Testis (tissue), 3 donors: ENCODE measurements around the gene PROZ. TPM values are rescaled to one million over a fixed set of nuclear protein-coding genes. Genes with fewer than 3 reads are reported as not detected.

Experiments
- DNase-seq: peaks from one replicate; pipeline ENCODE4 v3.0.0-alpha.2; 2019
- H3K27ac ChIP-seq, 2 donors: fragments of 200-600 bp; sonication (generic); one replicate each; pipeline ENCODE4 v1.5.1; 2019
- H3K27me3 ChIP-seq: fragments of 200-600 bp; sonication (generic); one replicate; pipeline ENCODE4 v1.5.1; 2019
- H3K36me3 ChIP-seq: fragments of 200-600 bp; sonication (generic); one replicate; pipeline ENCODE4 v1.5.1; 2017; ENCODE audit warnings: low read depth; ENCODE audit errors: missing control alignments
- H3K4me1 ChIP-seq: fragments of 200-600 bp; sonication (generic); one replicate; pipeline ENCODE4 v1.5.1; 2019
- H3K4me3 ChIP-seq, 2 donors: fragments of 200-600 bp; sonication (generic); one replicate each; pipeline ENCODE4 v1.5.1; 2017 to 2019
- H3K9me3 ChIP-seq: fragments of 200-600 bp; sonication (generic); one replicate; pipeline ENCODE4 v1.5.1; 2017
- POLR2A ChIP-seq: fragments of 450-650 bp; IDR thresholded peaks from one replicate; pipeline ENCODE4 v1.6.1; 2017; ENCODE audit warnings: antibody characterized with exemption, mild to moderate bottlenecking, moderate library complexity
- WGBS, 2 donors: methylation state at CpG; one replicate each; pipeline ENCODE4 v1.1.5; 2018; 5-methylcytosine and 5-hydroxymethylcytosine counted together
- intact Hi-C: fragments of 100-400 bp; cut with DNase I; formaldehyde crosslinking; loops from one replicate; pipeline ENCODE4 v1.15.1; 2023; ENCODE audit warnings: low total_unique reads
- polyA plus RNA-seq: library from polyadenylated mRNA; stranded (reverse); fragments of 350-450 nt; fragmentation: Illumina TruSeq; extraction: RNeasy Lipid Tissue Mini Kit (QIAGEN cat#74804); gene quantifications from one replicate; pipeline ENCODE4 v1.2.3, GENCODE V29; 2014; ENCODE audit warnings: low read depth, low replicate concordance; ENCODE audit not compliant: insufficient read depth
- total RNA-seq, 2 donors: library from RNA; depleted of rRNA; stranded (reverse); fragments of >200 nt; gene quantifications; one replicate each; pipeline ENCODE4 v1.2.3, GENCODE V29; 2016
- TF ChIP-seq, protein P1 (sequence below), 3 experiments: fragments of 450-650 bp in 2 of 3; fragments of 200-600 bp in 1 of 3; sonication (generic) in 1 of 3; IDR thresholded peaks; one replicate each; pipeline ENCODE4 v1.5.1; 2016 to 2019; ENCODE audit warnings: antibody characterized with exemption in 3 of 3, mild to moderate bottlenecking in 2 of 3, moderate library complexity in 1 of 3

The PROZ gene
- total and polyA plus RNA-seq, 3 donors from 2014 or later, result 0.42 to 0.81 (median 0.63) TPM

DNA sequence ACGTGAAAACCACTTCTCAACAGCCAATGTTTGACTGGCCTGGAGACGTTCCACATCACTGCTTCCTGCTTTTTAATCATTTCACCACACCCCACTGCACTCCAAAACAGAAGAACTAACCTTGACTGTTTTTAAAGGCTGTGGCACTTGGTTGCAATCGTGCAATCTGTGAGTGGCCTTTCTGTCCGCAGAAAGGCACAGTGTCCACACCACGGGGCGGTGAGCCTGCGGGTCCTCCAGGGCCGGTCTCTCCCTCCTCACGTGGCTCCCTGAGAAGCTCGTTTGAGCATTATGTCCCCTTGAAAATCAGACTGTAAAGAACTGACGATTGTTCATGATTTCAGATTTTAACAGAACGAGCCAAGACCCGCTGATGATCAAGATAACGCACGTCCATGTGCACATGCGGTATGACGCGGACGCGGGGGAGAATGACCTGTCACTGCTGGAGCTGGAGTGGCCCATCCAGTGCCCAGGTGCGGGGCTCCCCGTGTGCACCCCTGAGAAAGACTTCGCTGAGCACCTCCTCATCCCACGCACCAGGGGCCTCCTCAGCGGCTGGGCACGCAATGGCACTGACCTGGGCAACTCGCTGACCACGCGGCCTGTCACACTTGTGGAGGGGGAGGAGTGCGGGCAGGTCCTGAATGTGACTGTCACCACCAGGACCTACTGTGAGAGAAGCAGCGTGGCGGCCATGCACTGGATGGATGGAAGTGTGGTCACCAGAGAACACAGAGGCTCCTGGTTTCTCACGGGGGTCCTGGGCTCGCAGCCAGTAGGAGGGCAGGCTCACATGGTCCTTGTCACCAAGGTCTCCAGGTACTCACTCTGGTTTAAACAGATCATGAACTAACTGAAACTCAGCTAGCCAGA lies 13.0 kb downstream of the PROZ start:
- H3K36me3 ChIP-seq, result no peaks in the 10 kb centered on the region
- H3K9me3 ChIP-seq, result no peaks in the 10 kb centered on the region
- no peaks in the 10 kb centered on the region for H3K27me3 ChIP-seq
- DNase-seq, result no peak
- no peak overlapping the region for H3K4me3 ChIP-seq
- H3K27ac ChIP-seq, result no peak overlapping the region
- 92 to 94% methylated on average over 27 to 34 of the region's 34 CpGs for WGBS, 2 donors
- H3K4me1 ChIP-seq, result no peaks in the 10 kb centered on the region
- intact Hi-C loops, result no loop called here
- no peak for TF ChIP-seq POLR2A

DNA sequence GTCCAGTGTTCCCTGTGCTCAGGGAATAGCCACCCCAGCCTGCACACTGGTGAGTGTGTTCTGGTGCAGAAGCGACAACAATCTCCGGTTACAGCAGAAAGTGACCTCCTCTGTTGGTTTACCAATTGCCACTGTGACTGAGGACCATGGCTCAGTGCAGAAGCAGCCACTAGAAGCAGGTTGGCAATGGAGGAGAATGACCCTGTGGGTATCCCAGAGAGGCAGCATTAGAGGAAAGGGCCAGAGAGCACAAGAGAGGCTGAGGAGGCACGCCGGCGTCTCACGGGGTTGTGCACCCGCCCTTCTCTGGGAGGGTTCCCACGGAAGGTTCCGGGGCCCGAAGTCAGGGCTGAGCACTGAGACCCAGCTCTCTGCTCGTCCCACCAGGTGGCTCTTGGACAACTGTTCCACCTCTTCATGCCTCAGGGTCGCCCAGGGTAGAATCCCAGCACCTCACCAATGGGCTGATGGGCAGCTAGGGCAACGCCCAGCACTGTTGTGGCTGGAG lies 14.0 kb downstream of the PROZ start:
- Histone ChIP-seq H3K36me3 (no peaks in the 10 kb centered on the region), H3K27ac (no peak overlapping the region), H3K9me3 (no peaks in the 10 kb centered on the region), H3K4me1 (no peaks in the 10 kb centered on the region), H3K27me3 (no peaks in the 10 kb centered on the region), H3K4me3 (no peak overlapping the region)
- WGBS, 2 donors, result 93 to 95% methylated on average over 10 to 13 of the region's 13 CpGs
- no peak for DNase-seq
- intact Hi-C loops, result no loop called here
- no peak for TF ChIP-seq POLR2A
- TF ChIP-seq, protein P1, sequence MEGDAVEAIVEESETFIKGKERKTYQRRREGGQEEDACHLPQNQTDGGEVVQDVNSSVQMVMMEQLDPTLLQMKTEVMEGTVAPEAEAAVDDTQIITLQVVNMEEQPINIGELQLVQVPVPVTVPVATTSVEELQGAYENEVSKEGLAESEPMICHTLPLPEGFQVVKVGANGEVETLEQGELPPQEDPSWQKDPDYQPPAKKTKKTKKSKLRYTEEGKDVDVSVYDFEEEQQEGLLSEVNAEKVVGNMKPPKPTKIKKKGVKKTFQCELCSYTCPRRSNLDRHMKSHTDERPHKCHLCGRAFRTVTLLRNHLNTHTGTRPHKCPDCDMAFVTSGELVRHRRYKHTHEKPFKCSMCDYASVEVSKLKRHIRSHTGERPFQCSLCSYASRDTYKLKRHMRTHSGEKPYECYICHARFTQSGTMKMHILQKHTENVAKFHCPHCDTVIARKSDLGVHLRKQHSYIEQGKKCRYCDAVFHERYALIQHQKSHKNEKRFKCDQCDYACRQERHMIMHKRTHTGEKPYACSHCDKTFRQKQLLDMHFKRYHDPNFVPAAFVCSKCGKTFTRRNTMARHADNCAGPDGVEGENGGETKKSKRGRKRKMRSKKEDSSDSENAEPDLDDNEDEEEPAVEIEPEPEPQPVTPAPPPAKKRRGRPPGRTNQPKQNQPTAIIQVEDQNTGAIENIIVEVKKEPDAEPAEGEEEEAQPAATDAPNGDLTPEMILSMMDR (IDR thresholded peaks at IDR 0.05), result no peak

DNA sequence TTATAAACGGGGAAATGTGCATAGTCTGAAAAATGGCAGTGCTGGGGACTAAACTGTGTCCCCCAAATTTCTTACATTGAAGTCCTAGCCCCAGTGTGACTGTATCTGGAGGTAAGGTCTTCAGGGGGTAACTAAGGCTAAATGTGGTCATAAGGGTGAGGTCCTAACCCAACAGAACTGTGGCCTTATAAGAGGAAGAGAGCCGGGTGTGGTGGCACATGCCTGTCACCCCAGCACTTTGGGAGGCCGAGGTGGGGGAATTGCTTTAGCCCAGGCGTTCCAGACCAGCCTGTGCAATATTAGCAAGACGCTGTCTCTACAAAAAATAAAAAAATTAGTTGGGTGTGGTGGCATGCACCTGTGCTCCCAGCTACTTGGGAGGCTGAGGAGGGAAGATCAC lies 17.8 kb downstream of the PROZ start:
- Histone ChIP-seq H3K9me3 (no peaks in the 10 kb centered on the region), H3K27ac (no peak overlapping the region), H3K36me3 (no peaks in the 10 kb centered on the region), H3K4me3 (no peak overlapping the region), H3K27me3 (no peaks in the 10 kb centered on the region), H3K4me1 (peaks cover 3% of the 10 kb centered on the region)
- WGBS, 2 donors, result 77 to 91% methylated on average over 4 to 5 of the region's 5 CpGs
- intact Hi-C loops, result no loop called here
- no peak for TF ChIP-seq POLR2A
- TF ChIP-seq, protein P1 (IDR thresholded peaks at IDR 0.05), result no peak
- no peak for DNase-seq

DNA sequence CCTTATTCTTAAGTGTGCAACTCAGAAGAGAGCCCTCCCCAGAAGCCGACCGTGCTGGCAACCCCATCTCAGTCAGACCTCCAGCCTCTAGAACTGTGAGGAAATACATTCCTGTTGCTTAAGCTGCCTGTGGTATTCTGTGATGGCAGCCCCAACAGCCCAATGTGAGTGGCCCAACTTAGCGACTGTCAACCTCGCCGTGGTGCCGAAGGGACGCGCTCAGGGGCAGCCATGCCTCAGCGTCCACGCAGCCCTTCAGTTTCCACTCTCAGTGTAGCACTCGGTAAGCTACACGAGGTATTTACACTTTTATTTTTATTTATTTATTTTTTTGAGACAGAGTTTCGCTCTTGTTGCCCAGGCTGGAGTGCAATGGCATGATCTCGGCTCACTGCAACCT lies 18.4 kb downstream of the PROZ start:
- H3K27me3 ChIP-seq, result no peaks in the 10 kb centered on the region
- peaks cover 3% of the 10 kb centered on the region for H3K4me1 ChIP-seq
- no peaks in the 10 kb centered on the region for H3K9me3 ChIP-seq
- H3K4me3 ChIP-seq, result no peak overlapping the region
- no peak overlapping the region for H3K27ac ChIP-seq
- DNase-seq, result no peak
- intact Hi-C loops, result no loop called here
- no peak for TF ChIP-seq POLR2A
- TF ChIP-seq, protein P1 (IDR thresholded peaks at IDR 0.05), result no peak
- no peaks in the 10 kb centered on the region for H3K36me3 ChIP-seq
- 97% methylated on average over 14 of the region's 14 CpGs for WGBS, 2 donors

DNA sequence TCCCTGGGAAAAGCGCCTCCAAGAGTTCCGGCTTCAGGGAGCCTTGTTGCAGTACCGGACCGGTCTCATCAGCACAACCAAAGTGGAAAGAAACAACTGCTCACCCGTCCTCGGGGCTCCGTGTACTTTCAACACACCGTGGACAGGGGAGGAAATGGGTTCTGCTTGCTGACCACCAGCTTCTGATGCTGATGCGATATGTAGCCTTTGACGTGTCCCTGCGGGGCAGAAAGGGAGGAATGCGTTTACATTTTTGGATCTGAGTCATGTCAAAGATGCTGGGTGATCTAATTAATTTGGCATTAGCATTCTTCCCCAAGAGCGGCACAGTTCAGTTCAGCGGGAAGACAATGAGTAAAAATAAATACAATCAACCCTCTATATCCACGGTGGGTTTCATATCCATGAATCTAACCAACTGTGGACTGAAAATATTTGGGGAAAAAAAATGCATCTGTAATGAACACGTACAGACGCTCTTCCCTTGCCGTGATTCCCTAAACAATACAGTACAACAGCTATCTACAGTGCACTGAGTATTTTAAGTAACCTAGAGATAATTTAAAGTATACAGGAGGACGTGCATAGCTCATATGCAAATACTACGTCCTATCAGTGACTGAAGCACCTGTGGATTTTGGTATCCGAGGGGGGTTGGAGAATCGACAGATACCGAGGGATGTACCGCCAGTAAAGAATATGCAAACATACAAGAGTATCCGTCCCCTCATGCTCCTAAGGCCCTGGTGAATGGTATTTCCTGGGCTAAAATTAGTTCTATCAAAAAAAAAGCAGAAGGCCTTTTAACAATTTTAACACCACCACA lies 19.8 kb downstream of the PROZ start:
- 91 to 93% methylated on average over 24 to 25 of the region's 25 CpGs for WGBS, 2 donors
- no peak for DNase-seq
- no peaks in the 10 kb centered on the region for H3K27me3 ChIP-seq
- no peaks in the 10 kb centered on the region for H3K36me3 ChIP-seq
- no peaks in the 10 kb centered on the region for H3K9me3 ChIP-seq
- H3K27ac ChIP-seq, result no peak overlapping the region
- TF ChIP-seq, protein P1 (IDR thresholded peaks at IDR 0.05), result no peak
- no peak for TF ChIP-seq POLR2A
- intact Hi-C loops, result no loop called here
- H3K4me1 ChIP-seq, result peaks cover 3% of the 10 kb centered on the region
- no peak overlapping the region for H3K4me3 ChIP-seq
